HL-60/S4 treated with retinoic acid at 250 ng/mL for 4 days and 3 days (cell line): ENCODE data around the gene ANKMY1.

Experiments used
- in situ Hi-C: fragments of 300-500 bp; cut with MboI; formaldehyde crosslinking; loops from 2 replicates; pipeline ENCODE4 v1.7.0; 2022; ENCODE audit warnings: low sequenced_read_pairs

ANKMY1 gene

GRCh38 chr2:240438810-240439697, 118.7 kb downstream of the ANKMY1 start:
- in situ Hi-C loops: no loop called here

- in situ Hi-C loops: no loop called here
Observed at GRCh38 chr2:240437861-240438809, 119.7 kb downstream of the ANKMY1 start.

GRCh38 chr2:240437551-240437860, 120.3 kb downstream of the ANKMY1 start:
- in situ Hi-C loops: no loop called here

GRCh38 chr2:240436683-240437550, 120.9 kb downstream of the ANKMY1 start:
- in situ Hi-C loops: no loop called here

- in situ Hi-C loops: no loop called here
Observed at GRCh38 chr2:240435948-240436682, 121.7 kb downstream of the ANKMY1 start.

- in situ Hi-C loops: no loop called here
Observed at GRCh38 chr2:240435457-240435947, 122.3 kb downstream of the ANKMY1 start, which contains the start of gene GPC1. GPC1 (plus strand) TSS chr2:240435663; CDS start chr2:240435919, 256 bp downstream.

- in situ Hi-C loops: no loop called here
Observed at GRCh38 chr2:240434728-240435456, 122.9 kb downstream of the ANKMY1 start.

GRCh38 chr2:240433973-240434727, 123.6 kb downstream of the ANKMY1 start:
- in situ Hi-C loops: no loop called here

- in situ Hi-C loops: no loop called here
Observed at GRCh38 chr2:240432820-240433801, 124.7 kb downstream of the ANKMY1 start.

- in situ Hi-C loops: no loop called here
Observed at GRCh38 chr2:240432430-240432819, 125.4 kb downstream of the ANKMY1 start.

- in situ Hi-C loops: no loop called here
Observed at GRCh38 chr2:240431661-240432424, 125.9 kb downstream of the ANKMY1 start.

GRCh38 chr2:240431271-240431660, 126.5 kb downstream of the ANKMY1 start:
- in situ Hi-C loops: no loop called here

- in situ Hi-C loops: no loop called here
Observed at GRCh38 chr2:240430595-240430994, 127.2 kb downstream of the ANKMY1 start.

- in situ Hi-C loops: no loop called here
Observed at GRCh38 chr2:240429872-240430491, 127.8 kb downstream of the ANKMY1 start.
